AG04450 (cell line): ENCODE results near the gene VSX2. TPM values are rescaled to one million over a fixed set of nuclear protein-coding genes. Genes with fewer than 3 reads are reported as not detected.

Source experiments
- CTCF ChIA-PET: fragments of 300-600, 350-600 bp; formaldehyde crosslinking; extraction: SDS; loops from one replicate; lab custom pipeline; 2022; ENCODE audit warnings: antibody characterized with exemption, inconsistent platforms; lab: Charles Lee
- POLR2A ChIA-PET: fragments of 350-600 bp; formaldehyde crosslinking; extraction: SDS; loops from one replicate; lab custom pipeline; 2021; ENCODE audit warnings: antibody characterized with exemption, inconsistent platforms; lab: Yijun Ruan, JAX
- DNase-seq: peaks from one replicate; pipeline ENCODE4 v3.0.0-alpha.2; 2011; ENCODE audit warnings: low read depth, low spot score
- H3K27ac ChIP-seq: one replicate; pipeline ENCODE4 v1.5.1; 2012; ENCODE audit warnings: low read depth, low read length, control low read depth
- H3K27me3 ChIP-seq: one replicate; pipeline ENCODE4 v1.6.0; 2012; ENCODE audit warnings: low read length; ENCODE audit not compliant: control insufficient read depth, insufficient read depth
- H3K4me3 ChIP-seq: 2 replicates; pipeline ENCODE4 v1.5.1; 2011; ENCODE audit warnings: mild to moderate bottlenecking, low read depth, low read length, control low read depth
- H3K9me3 ChIP-seq: 2 replicates; pipeline ENCODE4 v1.5.1; 2012; ENCODE audit warnings: low read length; ENCODE audit not compliant: control insufficient read depth, insufficient read depth
- polyA plus RNA-seq: library from polyadenylated mRNA; depleted of rRNA; stranded (reverse); fragments of >200 nt; gene quantifications from 2 replicates; pipeline ENCODE4 v1.2.3, GENCODE V29; 2011
- TF ChIP-seq, protein P1 (sequence below): IDR thresholded peaks from 2 replicates; pipeline ENCODE4 v1.5.1; 2011; ENCODE audit warnings: low read depth, low read length, control low read depth, inconsistent platforms

Gene VSX2
- polyA plus RNA-seq, 1 experiment, result not detected

DNA sequence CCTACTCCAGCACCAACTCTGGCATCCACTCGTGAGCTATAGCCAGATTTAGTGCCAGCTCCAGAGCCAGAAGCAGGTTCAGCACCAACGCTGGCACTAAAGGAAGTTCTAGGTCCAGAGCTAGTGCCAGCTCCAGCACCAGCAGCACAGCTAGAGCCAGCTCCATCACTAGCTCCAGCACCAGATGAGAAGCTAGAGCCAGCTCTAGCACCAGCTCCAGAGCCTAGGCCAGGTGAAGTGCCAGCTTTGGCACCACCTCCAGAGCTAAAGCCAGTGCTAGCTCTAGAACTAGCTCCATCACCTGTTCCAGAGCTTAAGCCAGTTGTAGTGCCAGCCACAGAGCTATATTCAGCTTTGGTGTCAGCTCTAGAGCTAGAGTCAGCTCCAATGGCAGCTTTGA lies 38.8 kb downstream of the VSX2 start:
- TF ChIP-seq, protein P1, sequence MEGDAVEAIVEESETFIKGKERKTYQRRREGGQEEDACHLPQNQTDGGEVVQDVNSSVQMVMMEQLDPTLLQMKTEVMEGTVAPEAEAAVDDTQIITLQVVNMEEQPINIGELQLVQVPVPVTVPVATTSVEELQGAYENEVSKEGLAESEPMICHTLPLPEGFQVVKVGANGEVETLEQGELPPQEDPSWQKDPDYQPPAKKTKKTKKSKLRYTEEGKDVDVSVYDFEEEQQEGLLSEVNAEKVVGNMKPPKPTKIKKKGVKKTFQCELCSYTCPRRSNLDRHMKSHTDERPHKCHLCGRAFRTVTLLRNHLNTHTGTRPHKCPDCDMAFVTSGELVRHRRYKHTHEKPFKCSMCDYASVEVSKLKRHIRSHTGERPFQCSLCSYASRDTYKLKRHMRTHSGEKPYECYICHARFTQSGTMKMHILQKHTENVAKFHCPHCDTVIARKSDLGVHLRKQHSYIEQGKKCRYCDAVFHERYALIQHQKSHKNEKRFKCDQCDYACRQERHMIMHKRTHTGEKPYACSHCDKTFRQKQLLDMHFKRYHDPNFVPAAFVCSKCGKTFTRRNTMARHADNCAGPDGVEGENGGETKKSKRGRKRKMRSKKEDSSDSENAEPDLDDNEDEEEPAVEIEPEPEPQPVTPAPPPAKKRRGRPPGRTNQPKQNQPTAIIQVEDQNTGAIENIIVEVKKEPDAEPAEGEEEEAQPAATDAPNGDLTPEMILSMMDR, result no peak
- Histone ChIP-seq H3K27ac (no peak overlapping the region), H3K27me3 (no peaks in the 10 kb centered on the region), H3K4me3 (no peak overlapping the region), H3K9me3 (peaks cover 8% of the 10 kb centered on the region; the same call in 1 of the 2 replicates)
- ChIA-PET POLR2A (interaction anchor here (0.6 to 1.1 kb wide), 2 partner anchors 25 to 67 kb away, joined by 3 to 6 read pairs; partner anchors contain the start of gene ABCD4), CTCF (interaction anchor here (1.7 kb wide), 1 partner anchor 20 kb away, joined by 7 read pairs; no protein-coding TSS in a partner anchor)
- DNase-seq, result no peak

DNA sequence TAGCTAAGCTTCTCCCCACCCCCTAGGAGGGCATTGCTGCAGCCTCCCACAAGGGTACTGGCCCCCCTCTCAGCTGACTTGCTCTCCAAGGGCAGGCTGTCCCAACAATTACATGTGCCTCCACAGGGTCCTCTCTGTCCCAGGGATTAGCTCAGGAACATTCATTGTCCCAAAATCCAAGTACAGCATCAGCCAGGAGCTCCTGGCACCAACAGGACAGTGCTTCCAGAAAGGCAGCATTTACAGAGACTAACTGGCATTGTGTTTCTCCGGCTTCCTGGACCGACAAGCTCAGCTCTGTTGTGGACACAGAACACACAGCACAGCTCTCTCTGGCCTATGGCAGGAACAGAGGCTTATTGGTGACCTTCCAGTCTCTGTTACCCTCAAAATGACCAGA lies 41.8 kb downstream of the VSX2 start:
- H3K9me3 ChIP-seq, result peaks cover 8% of the 10 kb centered on the region; the same call in 1 of the 2 replicates
- TF ChIP-seq, protein P1, result no peak
- CTCF ChIA-PET, result interaction anchor here (1.5 to 2.0 kb wide), 2 partner anchors 10 to 14 kb away, joined by 3 to 9 read pairs; no protein-coding TSS in a partner anchor
- H3K27ac ChIP-seq, result no peak overlapping the region
- POLR2A ChIA-PET, result no interaction called here
- no peaks in the 10 kb centered on the region for H3K27me3 ChIP-seq
- H3K4me3 ChIP-seq, result no peak overlapping the region
- DNase-seq, result no peak

DNA sequence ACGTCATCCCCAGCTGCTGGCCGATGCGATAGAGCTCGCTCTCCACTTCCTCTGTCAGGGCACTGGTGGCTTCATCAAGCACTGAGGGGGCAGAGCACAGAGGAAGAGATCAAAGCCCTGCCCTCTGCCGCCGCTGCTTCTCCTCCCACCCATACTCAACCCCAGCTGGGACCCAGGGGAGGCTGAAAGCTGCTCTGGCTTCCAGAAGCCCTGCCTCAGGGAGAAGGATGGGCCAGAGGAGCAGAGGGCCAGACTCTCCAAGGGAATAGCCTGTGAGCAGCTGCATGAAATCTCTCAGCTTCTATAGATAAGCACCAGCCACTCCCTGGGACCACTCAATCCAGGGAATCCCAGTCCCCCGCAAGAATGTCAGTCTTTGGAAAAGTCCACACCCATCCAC lies 47.5 kb downstream of the VSX2 start:
- Histone ChIP-seq H3K27me3 (no peaks in the 10 kb centered on the region), H3K9me3 (no peaks in the 10 kb centered on the region), H3K27ac (no peak overlapping the region), H3K4me3 (no peak overlapping the region)
- no peak for DNase-seq
- TF ChIP-seq, protein P1, result no peak
- CTCF ChIA-PET, result interaction anchor here (1.2 to 1.3 kb wide), 2 partner anchors 12 to 168 kb away, joined by 3 read pairs; no protein-coding TSS in a partner anchor
- POLR2A ChIA-PET, result no interaction called here

DNA sequence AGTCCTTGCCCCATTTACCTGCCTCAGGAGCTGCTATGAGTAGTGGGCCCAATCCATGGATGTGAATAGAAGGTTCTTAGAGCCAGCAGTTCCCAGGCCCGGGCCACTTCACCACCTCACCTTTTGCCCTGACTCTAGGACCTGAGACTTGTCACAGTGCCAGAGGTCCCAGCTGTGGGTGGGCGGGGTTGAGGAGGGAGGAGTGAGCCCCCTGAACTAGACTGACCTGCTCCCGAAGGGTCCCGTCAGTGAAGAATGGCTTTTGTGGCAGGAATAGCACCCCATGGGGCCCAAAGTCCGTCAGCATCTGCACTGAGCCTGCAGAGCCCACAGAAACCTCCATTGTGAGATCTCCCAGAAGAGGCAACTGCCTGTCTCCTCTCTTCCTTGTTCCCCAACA lies 50.6 kb downstream of the VSX2 start:
- CTCF ChIA-PET, result no interaction called here

DNA sequence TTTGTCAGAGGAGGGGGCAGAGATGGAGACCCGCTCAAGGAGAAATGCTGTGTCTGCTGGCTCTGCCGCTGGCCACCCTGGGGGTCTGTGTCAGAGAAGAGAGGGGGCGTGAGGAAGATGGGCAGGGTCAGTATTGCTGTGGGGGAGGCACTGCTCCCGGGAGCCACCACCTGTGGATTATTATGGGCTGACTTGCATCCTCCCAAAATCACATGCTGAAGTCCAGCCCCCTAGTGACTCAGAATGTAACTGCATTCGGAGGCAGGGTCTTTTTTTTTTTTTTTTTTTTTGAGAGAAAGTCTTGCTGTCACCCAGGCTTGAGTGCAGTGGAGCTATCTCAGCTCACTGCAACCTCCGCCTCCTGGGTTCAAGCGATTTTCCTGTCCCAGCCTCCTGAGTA lies 51.2 kb downstream of the VSX2 start:
- TF ChIP-seq, protein P1, result peak; percentile 54
- CTCF ChIA-PET, result interaction anchor here (0.6 to 1.4 kb wide), 10 partner anchors 9 to 1245 kb away, joined by 3 to 9 read pairs (median 5); no protein-coding TSS in a partner anchor
- Histone ChIP-seq H3K4me3 (no peak overlapping the region), H3K27me3 (no peaks in the 10 kb centered on the region), H3K9me3 (no peaks in the 10 kb centered on the region), H3K27ac (no peak overlapping the region)
- POLR2A ChIA-PET, result no interaction called here
- no peak for DNase-seq

More for the DNA sequence above, 50.6 kb downstream of the VSX2 start:
- Histone ChIP-seq H3K27ac (no peak overlapping the region), H3K27me3 (no peaks in the 10 kb centered on the region), H3K4me3 (no peak overlapping the region), H3K9me3 (no peaks in the 10 kb centered on the region)
- TF ChIP-seq, protein P1, result no peak
- no peak for DNase-seq
- POLR2A ChIA-PET, result no interaction called here
